KMS-11 (cell line): ENCODE results near the gene LETM1.

Experiments
- H2AFZ ChIP-seq: fragments of 200-600 bp; sonication (generic); 2 replicates; pipeline ENCODE4 v1.6.1; 2016; ENCODE audit warnings: antibody characterized with exemption, mixed run types, low read depth
- H3K27ac ChIP-seq: fragments of 200-600 bp; sonication (generic); 2 replicates; pipeline ENCODE4 v1.6.1; 2016; ENCODE audit warnings: mild to moderate bottlenecking, mixed run types
- H3K27me3 ChIP-seq: fragments of 200-600 bp; sonication (generic); 2 replicates; pipeline ENCODE4 v1.6.1; 2017; ENCODE audit warnings: mild to moderate bottlenecking, low read depth, mixed run types, moderate library complexity; ENCODE audit not compliant: insufficient read depth
- H3K36me3 ChIP-seq: fragments of 200-600 bp; sonication (generic); 2 replicates; pipeline ENCODE4 v1.6.1; 2017; ENCODE audit warnings: mild to moderate bottlenecking, mixed run types; ENCODE audit not compliant: insufficient read depth
- H3K4me1 ChIP-seq: fragments of 200-600 bp; sonication (generic); 2 replicates; pipeline ENCODE4 v1.6.1; 2016; ENCODE audit warnings: mild to moderate bottlenecking, low read depth, mixed run types; ENCODE audit not compliant: poor library complexity, severe bottlenecking
- H3K4me2 ChIP-seq: fragments of 200-600 bp; sonication (generic); 2 replicates; pipeline ENCODE4 v1.7.0; 2016; ENCODE audit warnings: mild to moderate bottlenecking, mixed run types
- H3K4me3 ChIP-seq: fragments of 200-600 bp; sonication (generic); IDR thresholded peaks from 2 replicates; pipeline ENCODE4 v1.6.1; 2017; ENCODE audit warnings: low read depth, low read length, mixed read lengths; ENCODE audit not compliant: insufficient read depth
- H3K79me2 ChIP-seq: fragments of 200-600 bp; sonication (generic); 2 replicates; pipeline ENCODE4 v1.6.1; 2016; ENCODE audit warnings: low read depth, mixed run types; ENCODE audit not compliant: insufficient read depth
- H3K9ac ChIP-seq: fragments of 200-600 bp; sonication (generic); 2 replicates; pipeline ENCODE4 v1.6.1; 2016; ENCODE audit warnings: mild to moderate bottlenecking, mixed run types
- H4K20me1 ChIP-seq: fragments of 200-600 bp; sonication (generic); 2 replicates; pipeline ENCODE4 v1.6.1; 2016; ENCODE audit warnings: mild to moderate bottlenecking, mixed run types; ENCODE audit not compliant: insufficient read depth
- CTCF ChIP-seq: fragments of 200-600 bp; sonication (generic); conservative IDR thresholded peaks from 2 replicates; pipeline ENCODE4 v1.6.1; 2017; ENCODE audit warnings: low read depth, mild to moderate bottlenecking, antibody characterized with exemption, low read length, moderate library complexity, mixed read lengths

LETM1 gene

GRCh38 chr4:1776521-1777161 is 79.3 kb downstream of the LETM1 start:
- H3K4me2 ChIP-seq = no peak overlapping the region
- H3K9ac ChIP-seq = no peak overlapping the region
- H3K27ac ChIP-seq = no peak overlapping the region
- no peak overlapping the region for H2AFZ ChIP-seq
- peaks cover 4% of the 10 kb centered on the region for H3K4me1 ChIP-seq
- H3K36me3 ChIP-seq = no peaks in the 10 kb centered on the region
- no peaks in the 10 kb centered on the region for H3K79me2 ChIP-seq
- no peaks in the 10 kb centered on the region for H4K20me1 ChIP-seq
- H3K27me3 ChIP-seq = no peaks in the 10 kb centered on the region
- no peak overlapping the region for H3K4me3 ChIP-seq
- no peak for TF ChIP-seq CTCF

- Histone ChIP-seq H3K4me2 (no peak overlapping the region), H2AFZ (no peak overlapping the region), H3K36me3 (no peaks in the 10 kb centered on the region), H3K4me3 (no peak overlapping the region), H3K27ac (no peak overlapping the region), H3K9ac (no peak overlapping the region), H3K4me1 (peaks cover 4% of the 10 kb centered on the region), H3K27me3 (no peaks in the 10 kb centered on the region), H3K79me2 (no peaks in the 10 kb centered on the region), H4K20me1 (no peaks in the 10 kb centered on the region)
- no peak for TF ChIP-seq CTCF
Measured at GRCh38 chr4:1775731-1776500, 80.0 kb downstream of the LETM1 start.

- Histone ChIP-seq H4K20me1 (no peaks in the 10 kb centered on the region), H3K27ac (no peak overlapping the region), H3K4me2 (no peak overlapping the region), H3K4me1 (peaks cover 4% of the 10 kb centered on the region), H3K9ac (no peak overlapping the region), H2AFZ (no peak overlapping the region), H3K4me3 (no peak overlapping the region), H3K36me3 (no peaks in the 10 kb centered on the region), H3K27me3 (no peaks in the 10 kb centered on the region), H3K79me2 (no peaks in the 10 kb centered on the region)
- no peak for TF ChIP-seq CTCF
Measured at GRCh38 chr4:1773754-1774153, 82.2 kb downstream of the LETM1 start.

- Histone ChIP-seq H3K27me3 (no peaks in the 10 kb centered on the region), H3K36me3 (no peaks in the 10 kb centered on the region), H3K4me2 (no peak overlapping the region), H3K79me2 (no peaks in the 10 kb centered on the region), H2AFZ (no peak overlapping the region), H4K20me1 (no peaks in the 10 kb centered on the region), H3K4me3 (no peak overlapping the region), H3K9ac (no peak overlapping the region), H3K27ac (no peak overlapping the region), H3K4me1 (peaks cover 4% of the 10 kb centered on the region)
- no peak for TF ChIP-seq CTCF
Measured at GRCh38 chr4:1772853-1773538, 83.0 kb downstream of the LETM1 start.
